HG03280 (cell line): ENCODE data around the gene SEMA4D.

Experiments
- ATAC-seq: cut with Tn5 transposase; IDR thresholded peaks from one replicate; pipeline ENCODE4 v1.9.1; 2021; ENCODE audit warnings: mild to moderate bottlenecking, moderate library complexity; ENCODE audit not compliant: unreplicated experiment

Gene SEMA4D

GRCh38 chr9:89329917-89330316 lies 168.0 kb downstream of the SEMA4D start:
- ATAC-seq, result no peak

- no peak for ATAC-seq
Observed at GRCh38 chr9:89328064-89328463, 169.8 kb downstream of the SEMA4D start.

GRCh38 chr9:89325733-89326132 lies 172.2 kb downstream of the SEMA4D start:
- ATAC-seq, result no peak

GRCh38 chr9:89323390-89323789 lies 174.5 kb downstream of the SEMA4D start:
- no peak for ATAC-seq

DNA sequence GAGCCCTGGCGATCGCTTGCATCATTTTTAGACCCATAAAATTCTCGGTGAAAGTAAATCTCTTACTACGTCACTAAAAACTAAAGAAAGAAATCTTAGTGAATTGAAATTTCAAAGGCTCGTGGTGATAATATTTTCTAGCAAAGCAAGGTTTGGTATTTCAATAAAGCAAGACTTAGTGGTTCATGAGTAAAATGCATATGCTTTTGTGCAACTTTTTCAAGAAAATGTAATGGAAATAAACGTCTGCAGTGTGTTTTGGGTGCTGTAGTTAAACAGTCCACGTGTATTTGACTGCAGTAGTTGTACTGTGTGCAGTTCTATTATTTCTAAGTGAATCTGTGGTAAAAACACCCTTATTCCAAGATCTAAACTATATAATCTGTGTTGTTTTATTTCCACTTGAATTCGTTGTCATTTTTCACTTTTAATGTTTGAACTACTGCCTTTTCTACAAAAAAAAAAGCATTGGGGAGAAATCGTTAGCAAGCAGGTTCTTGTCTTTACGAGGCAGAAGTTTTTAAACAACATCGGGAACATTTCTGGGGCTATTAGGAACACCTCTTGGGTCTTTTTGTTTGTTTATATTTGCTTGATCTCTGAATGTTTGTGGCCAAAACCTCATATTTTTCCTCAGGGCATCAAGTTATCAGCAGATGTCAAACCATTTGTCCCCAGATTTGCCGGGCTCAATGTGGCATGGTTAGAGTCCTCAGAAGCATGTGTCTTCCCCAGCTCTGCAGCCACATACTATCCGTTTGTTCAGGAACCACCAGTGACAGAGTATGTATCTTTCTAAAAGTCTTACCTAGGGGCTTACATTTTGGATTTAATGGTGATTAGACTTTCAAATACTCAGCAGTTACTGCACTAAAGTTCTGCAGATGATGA lies 178.7 kb downstream of the SEMA4D start:
- ATAC-seq, result no peak

- peak; percentile 88 for ATAC-seq
Observed at GRCh38 chr9:89318123-89319014, 179.5 kb downstream of the SEMA4D start, which contains the start of gene SECISBP2. Gene SECISBP2 (plus strand): TSS chr9:89318500. CDS start chr9:89318577, 77 bp downstream.

- no peak for ATAC-seq
Observed at GRCh38 chr9:89317282-89317681, 180.6 kb downstream of the SEMA4D start.

DNA sequence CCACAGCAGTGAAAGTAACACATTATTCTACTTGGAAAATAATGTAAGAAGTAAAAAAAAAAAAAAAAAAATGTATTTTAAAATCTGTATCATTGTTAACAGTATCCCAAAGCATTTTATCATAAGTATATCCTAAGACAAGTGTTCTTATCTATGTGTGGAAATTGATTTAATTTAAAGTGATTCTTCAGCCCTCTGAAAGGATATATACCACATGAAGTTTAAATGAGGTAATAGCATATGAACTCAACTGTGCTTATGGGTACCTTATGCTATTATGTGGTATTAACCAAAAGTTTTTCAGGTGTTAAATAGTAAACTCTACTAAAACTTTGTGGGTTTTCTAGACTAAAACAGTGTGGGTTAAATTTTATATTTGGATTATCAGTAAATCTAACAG lies 182.4 kb downstream of the SEMA4D start:
- ATAC-seq, result no peak

DNA sequence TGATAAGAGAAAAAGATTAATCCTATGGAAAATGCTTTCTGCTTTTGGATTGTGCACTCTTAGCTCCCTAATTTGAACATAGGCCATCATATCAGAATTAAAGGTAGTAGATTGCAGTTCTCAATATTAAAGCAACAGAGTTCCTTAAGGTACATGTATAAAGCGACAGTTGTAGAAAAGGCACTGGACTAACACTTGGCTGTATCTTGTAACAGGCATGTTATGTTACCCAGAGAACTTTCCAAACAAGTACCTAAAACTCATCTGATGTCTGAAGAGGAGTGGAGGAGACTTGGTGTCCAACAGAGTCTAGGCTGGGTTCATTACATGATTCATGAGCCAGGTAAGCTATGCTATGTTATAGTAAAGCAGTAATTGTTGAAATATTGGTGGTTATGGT lies 183.0 kb downstream of the SEMA4D start:
- ATAC-seq, result no peak

GRCh38 chr9:89313842-89314241 lies 184.1 kb downstream of the SEMA4D start:
- ATAC-seq, result no peak

DNA sequence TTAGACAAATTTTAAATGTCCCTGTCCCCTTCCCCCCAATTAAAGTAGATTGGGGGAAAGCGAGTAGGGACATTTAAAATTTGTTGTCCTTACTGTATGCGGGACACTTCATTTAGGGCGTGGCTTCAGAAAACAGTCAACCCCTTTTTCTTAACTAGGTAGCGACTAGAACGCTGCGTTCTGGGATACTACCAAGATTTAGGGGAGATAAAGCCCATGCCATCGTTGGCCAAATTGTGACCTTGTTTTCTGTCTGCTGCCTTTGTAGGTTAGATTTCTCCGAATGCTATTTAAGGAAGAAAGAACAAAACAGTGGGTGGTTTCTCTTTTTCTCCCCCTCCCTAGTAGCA lies 185.7 kb downstream of the SEMA4D start:
- no peak for ATAC-seq

GRCh38 chr9:89311346-89312221 lies 186.3 kb downstream of the SEMA4D start:
- no peak for ATAC-seq
